ENCODE data around the gene LGR4. TPM values are rescaled to one million over a fixed set of nuclear protein-coding genes. Genes with fewer than 3 reads are reported as not detected.
A peak's percentile ranks its signal among the peaks of the same experiment; 100 is the strongest.

LGR4 gene
- total and polyA plus RNA-seq, 2 of the 13 experiments (the other 11 are each of a cell fraction or from before 2014, with no cell fraction given): 42.1 to 68.7 TPM

DNA sequence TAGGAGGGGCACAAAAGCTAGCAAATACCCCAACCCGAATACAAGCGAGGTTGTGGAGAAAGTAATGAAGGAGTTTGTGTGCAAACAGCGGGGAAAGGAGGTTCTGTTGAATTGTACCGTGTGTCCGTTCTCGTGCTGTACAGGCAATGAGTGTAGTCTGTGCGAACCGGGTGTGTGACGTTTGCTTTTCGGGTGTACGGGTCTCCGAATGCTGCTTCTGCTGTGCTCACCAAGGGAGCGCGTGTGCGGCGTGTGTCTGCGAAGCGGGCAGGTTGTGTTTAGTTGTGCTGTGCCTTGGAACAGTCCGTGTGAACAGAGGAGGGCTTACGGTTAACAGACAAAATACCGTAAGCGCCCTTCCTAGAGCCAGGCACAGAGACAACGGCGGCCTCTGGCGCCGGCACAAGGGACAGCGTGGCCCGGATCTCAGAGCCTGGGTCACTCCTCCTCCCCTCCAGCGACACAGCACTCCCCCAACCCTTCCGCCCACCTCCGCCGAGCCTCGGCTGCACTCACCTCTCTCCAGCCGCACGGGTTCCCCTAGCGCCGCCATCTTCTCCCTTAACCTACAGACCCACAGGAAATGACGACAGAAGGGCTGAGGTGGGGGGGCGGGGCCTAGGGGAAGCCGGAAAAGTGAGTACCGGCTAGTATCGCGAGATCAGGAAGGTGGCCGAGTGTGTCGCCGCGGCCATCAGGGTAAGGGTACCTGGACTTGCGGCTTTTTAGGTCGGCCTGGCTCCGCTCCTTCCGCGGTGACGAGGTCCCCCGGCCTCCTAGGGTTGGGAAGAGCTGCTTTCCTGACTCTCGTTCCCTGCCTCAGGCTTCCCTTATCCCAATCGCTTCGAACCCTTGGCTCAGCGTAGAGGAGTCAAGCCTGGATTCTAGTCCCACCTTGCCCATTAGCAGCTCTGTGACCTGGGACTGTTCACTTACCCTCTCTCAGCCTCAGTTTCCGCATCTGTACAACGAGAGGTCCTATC lies 33.9 kb upstream of the LGR4 start, which contains the start of gene LIN7C:
LIN7C (minus strand) TSS at position 570 of the 983 bp plus-strand sequence; CDS start at position 553, 17 bp downstream.
- ChIA-PET POLR2A (interaction anchor here (0.7 to 1.2 kb wide), 4 partner anchors 34 to 909 kb away, joined by 3 to 4 read pairs (median 4); partner anchors contain the start of gene LGR4), CTCF (ENCODE audit: low intra/inter-chr PET ratio, low total read pairs) (no interaction called here)
- H3K9ac ChIP-seq (ENCODE audit: insufficient read depth, low read depth, low read length): peak within 1 kb of the TSS; percentile 99
- peaks cover 17% of the 10 kb centered on the region for H4K20me1 ChIP-seq (ENCODE audit: insufficient read depth, low read length)
- peak; percentile 96 for ATAC-seq
- H3K4me2 ChIP-seq (ENCODE audit: low read depth, low read length): peak within 1 kb of the TSS; percentile 91
- H3K9me3 ChIP-seq (ENCODE audit: low read length): no peaks in the 10 kb centered on the region
- 1% methylated on average over 23 of the region's 60 CpGs for WGBS (ENCODE audit: low lambda C conversion rate)
- H3K79me2 ChIP-seq (ENCODE audit: insufficient read depth, low read length): peaks cover 46% of the 10 kb centered on the region
- in situ Hi-C loops (cut with HindIII; ENCODE audit: extremely low pct_ligation_motif_present, low pct_unique_long_range_greater_than_20kb) (no loop called here), intact Hi-C loops (cut with micrococcal nuclease; ENCODE audit: unreplicated experiment) (no loop called here)
- H3K4me3 ChIP-seq (replicated peaks in 1 of 3; ENCODE audit: insufficient read depth in 1 of 3, low read depth in 2 of 3, low read length in 3 of 3): peak within 1 kb of the TSS; percentile 72 to 100 (median 87)
- peaks cover 55% of the 10 kb centered on the region for H3K4me1 ChIP-seq (ENCODE audit: insufficient read depth, low read length)
- DNase-seq (ENCODE audit: low spot score): peak; percentile 95
- BruUV-seq (replicated peaks): TSS peak; percentile 81
- peak within 1 kb of the TSS; percentile 99 for H2AFZ ChIP-seq (ENCODE audit: low read length)
- H3K36me3 ChIP-seq (replicated peaks in 1 of 2; ENCODE audit: control insufficient read depth in 1 of 2, insufficient read depth in 2 of 2, low read length in 2 of 2): peaks cover 0 to 2% of the 10 kb centered on the region in 2 experiments; a peak in 2 of 5 replicates
- FAIRE-seq: peak; percentile 70
- peaks cover 0 to 6% of the 10 kb centered on the region in 2 experiments; a peak in 1 of 5 replicates for H3K27me3 ChIP-seq (ENCODE audit: control insufficient read depth in 1 of 2, insufficient read depth in 2 of 2, low read length in 2 of 2)
- H3K27ac ChIP-seq (ENCODE audit: extremely low read length, insufficient read depth, low read length): peak within 1 kb of the TSS; percentile 93
- TF ChIP-seq, protein P1, sequence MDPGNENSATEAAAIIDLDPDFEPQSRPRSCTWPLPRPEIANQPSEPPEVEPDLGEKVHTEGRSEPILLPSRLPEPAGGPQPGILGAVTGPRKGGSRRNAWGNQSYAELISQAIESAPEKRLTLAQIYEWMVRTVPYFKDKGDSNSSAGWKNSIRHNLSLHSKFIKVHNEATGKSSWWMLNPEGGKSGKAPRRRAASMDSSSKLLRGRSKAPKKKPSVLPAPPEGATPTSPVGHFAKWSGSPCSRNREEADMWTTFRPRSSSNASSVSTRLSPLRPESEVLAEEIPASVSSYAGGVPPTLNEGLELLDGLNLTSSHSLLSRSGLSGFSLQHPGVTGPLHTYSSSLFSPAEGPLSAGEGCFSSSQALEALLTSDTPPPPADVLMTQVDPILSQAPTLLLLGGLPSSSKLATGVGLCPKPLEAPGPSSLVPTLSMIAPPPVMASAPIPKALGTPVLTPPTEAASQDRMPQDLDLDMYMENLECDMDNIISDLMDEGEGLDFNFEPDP (CRISPR knock-in tag; conservative IDR thresholded peaks at IDR 0.05): no peak
- TF ChIP-seq ZNF234 (CRISPR knock-in tag; conservative IDR thresholded peaks at IDR 0.05) (no peak), TCF7L2 (IDR thresholded peaks at IDR 0.05; ENCODE audit: low read depth, low read length) (no peak), HNRNPLL (IDR thresholded peaks at IDR 0.05; ENCODE audit: low read depth, low read length, poor library complexity, severe bottlenecking) (peak; percentile 52), MTA1 (CRISPR knock-in tag; IDR thresholded peaks at IDR 0.05; ENCODE audit: borderline replicate concordance) (no peak), FOXP1 (IDR thresholded peaks at IDR 0.05) (no peak), FOXP1 (CRISPR knock-in tag; IDR thresholded peaks at IDR 0.05) (no peak), SNAI1 (CRISPR knock-in tag; IDR thresholded peaks at IDR 0.05; ENCODE audit: borderline replicate concordance) (0 out of 2 replicates have a peak, but pooled peaks have one; percentile 70)
- TF ChIP-seq, protein P2, sequence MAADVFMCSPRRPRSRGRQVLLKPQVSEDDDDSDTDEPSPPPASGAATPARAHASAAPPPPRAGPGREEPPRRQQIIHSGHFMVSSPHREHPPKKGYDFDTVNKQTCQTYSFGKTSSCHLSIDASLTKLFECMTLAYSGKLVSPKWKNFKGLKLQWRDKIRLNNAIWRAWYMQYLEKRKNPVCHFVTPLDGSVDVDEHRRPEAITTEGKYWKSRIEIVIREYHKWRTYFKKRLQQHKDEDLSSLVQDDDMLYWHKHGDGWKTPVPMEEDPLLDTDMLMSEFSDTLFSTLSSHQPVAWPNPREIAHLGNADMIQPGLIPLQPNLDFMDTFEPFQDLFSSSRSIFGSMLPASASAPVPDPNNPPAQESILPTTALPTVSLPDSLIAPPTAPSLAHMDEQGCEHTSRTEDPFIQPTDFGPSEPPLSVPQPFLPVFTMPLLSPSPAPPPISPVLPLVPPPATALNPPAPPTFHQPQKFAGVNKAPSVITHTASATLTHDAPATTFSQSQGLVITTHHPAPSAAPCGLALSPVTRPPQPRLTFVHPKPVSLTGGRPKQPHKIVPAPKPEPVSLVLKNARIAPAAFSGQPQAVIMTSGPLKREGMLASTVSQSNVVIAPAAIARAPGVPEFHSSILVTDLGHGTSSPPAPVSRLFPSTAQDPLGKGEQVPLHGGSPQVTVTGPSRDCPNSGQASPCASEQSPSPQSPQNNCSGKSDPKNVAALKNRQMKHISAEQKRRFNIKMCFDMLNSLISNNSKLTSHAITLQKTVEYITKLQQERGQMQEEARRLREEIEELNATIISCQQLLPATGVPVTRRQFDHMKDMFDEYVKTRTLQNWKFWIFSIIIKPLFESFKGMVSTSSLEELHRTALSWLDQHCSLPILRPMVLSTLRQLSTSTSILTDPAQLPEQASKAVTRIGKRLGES (CRISPR knock-in tag; IDR thresholded peaks at IDR 0.05; ENCODE audit: borderline replicate concordance): no peak
- TF ChIP-seq, protein P3, sequence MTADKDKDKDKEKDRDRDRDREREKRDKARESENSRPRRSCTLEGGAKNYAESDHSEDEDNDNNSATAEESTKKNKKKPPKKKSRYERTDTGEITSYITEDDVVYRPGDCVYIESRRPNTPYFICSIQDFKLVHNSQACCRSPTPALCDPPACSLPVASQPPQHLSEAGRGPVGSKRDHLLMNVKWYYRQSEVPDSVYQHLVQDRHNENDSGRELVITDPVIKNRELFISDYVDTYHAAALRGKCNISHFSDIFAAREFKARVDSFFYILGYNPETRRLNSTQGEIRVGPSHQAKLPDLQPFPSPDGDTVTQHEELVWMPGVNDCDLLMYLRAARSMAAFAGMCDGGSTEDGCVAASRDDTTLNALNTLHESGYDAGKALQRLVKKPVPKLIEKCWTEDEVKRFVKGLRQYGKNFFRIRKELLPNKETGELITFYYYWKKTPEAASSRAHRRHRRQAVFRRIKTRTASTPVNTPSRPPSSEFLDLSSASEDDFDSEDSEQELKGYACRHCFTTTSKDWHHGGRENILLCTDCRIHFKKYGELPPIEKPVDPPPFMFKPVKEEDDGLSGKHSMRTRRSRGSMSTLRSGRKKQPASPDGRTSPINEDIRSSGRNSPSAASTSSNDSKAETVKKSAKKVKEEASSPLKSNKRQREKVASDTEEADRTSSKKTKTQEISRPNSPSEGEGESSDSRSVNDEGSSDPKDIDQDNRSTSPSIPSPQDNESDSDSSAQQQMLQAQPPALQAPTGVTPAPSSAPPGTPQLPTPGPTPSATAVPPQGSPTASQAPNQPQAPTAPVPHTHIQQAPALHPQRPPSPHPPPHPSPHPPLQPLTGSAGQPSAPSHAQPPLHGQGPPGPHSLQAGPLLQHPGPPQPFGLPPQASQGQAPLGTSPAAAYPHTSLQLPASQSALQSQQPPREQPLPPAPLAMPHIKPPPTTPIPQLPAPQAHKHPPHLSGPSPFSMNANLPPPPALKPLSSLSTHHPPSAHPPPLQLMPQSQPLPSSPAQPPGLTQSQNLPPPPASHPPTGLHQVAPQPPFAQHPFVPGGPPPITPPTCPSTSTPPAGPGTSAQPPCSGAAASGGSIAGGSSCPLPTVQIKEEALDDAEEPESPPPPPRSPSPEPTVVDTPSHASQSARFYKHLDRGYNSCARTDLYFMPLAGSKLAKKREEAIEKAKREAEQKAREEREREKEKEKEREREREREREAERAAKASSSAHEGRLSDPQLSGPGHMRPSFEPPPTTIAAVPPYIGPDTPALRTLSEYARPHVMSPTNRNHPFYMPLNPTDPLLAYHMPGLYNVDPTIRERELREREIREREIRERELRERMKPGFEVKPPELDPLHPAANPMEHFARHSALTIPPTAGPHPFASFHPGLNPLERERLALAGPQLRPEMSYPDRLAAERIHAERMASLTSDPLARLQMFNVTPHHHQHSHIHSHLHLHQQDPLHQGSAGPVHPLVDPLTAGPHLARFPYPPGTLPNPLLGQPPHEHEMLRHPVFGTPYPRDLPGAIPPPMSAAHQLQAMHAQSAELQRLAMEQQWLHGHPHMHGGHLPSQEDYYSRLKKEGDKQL (CRISPR knock-in tag; IDR thresholded peaks at IDR 0.05; ENCODE audit: low read depth): no peak
- TF ChIP-seq, protein P4, sequence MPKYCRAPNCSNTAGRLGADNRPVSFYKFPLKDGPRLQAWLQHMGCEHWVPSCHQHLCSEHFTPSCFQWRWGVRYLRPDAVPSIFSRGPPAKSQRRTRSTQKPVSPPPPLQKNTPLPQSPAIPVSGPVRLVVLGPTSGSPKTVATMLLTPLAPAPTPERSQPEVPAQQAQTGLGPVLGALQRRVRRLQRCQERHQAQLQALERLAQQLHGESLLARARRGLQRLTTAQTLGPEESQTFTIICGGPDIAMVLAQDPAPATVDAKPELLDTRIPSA (CRISPR knock-in tag; IDR thresholded peaks at IDR 0.05; ENCODE audit: borderline replicate concordance): no peak

Data from HepG2 (cell line).